Left ventricle myocardium inferior (tissue), 1 donor: ENCODE data around the gene ADCY2. TPM values are rescaled to one million over a fixed set of nuclear protein-coding genes. Genes with fewer than 3 reads are reported as not detected.

Source experiments
- DNase-seq: peaks from one replicate; pipeline ENCODE4 v3.0.0-alpha.2; 2020
- H3K27ac ChIP-seq: fragments of 200-600 bp; replicated peaks from 2 replicates; pipeline ENCODE4 v1.8.0; 2021
- H3K27me3 ChIP-seq: fragments of 200-600 bp; 2 replicates; pipeline ENCODE4 v1.8.0; 2021; ENCODE audit warnings: low read depth
- H3K36me3 ChIP-seq: fragments of 200-600 bp; 2 replicates; pipeline ENCODE4 v1.8.0; 2021
- H3K4me1 ChIP-seq: fragments of 200-600 bp; 2 replicates; pipeline ENCODE4 v1.8.0; 2021
- H3K4me3 ChIP-seq: fragments of 200-600 bp; 2 replicates; pipeline ENCODE4 v1.8.0; 2021; ENCODE audit warnings: mild to moderate bottlenecking, moderate library complexity
- H3K9me3 ChIP-seq: fragments of 200-600 bp; replicated peaks from 2 replicates; pipeline ENCODE4 v1.8.0; 2021
- intact Hi-C: fragments of 100-400 bp; cut with micrococcal nuclease; formaldehyde crosslinking; loops from one replicate; pipeline ENCODE4 v1.11.0; 2022
- total RNA-seq: library from RNA; stranded (reverse); fragmentation: NEBNext Ultra II Directional; extraction: Animal tissue kit (Norgen Biotek cat#: 25700); gene quantifications from one replicate; pipeline ENCODE4 v1.2.1, GENCODE V29; 2021
- TF ChIP-seq, protein P1 (sequence below): fragments of 200-600 bp; IDR thresholded peaks from 2 replicates; pipeline ENCODE4 v1.8.0; 2021; ENCODE audit warnings: antibody characterized with exemption, mild to moderate bottlenecking, borderline replicate concordance
- donor health status: DM: no; HTN: yes; CAD: no; lungs with severe emphysema.

ADCY2 gene
- total RNA-seq, 1 donor from 2014 or later: 0.30 TPM

DNA sequence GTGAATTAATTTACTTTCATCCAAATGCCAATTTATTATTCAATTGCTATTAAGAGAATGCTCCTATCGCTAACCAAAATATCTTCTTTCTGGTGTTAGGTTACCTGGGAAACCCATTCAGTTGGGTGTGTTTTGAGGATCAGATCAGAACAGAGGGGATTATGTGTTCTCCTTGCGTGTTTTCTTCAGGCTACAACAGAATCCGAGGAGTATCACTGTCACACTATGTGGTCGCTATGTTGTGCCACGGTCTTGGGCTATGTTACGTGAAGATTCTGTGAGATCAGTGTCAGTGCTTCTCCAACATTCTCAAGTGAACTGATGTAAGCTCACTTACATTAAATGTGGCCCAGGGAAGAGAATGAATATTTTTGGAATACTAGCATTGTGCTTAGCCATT is 39.0 kb downstream of the ADCY2 start:
- H3K4me1 ChIP-seq: no peaks in the 10 kb centered on the region
- TF ChIP-seq, protein P1, sequence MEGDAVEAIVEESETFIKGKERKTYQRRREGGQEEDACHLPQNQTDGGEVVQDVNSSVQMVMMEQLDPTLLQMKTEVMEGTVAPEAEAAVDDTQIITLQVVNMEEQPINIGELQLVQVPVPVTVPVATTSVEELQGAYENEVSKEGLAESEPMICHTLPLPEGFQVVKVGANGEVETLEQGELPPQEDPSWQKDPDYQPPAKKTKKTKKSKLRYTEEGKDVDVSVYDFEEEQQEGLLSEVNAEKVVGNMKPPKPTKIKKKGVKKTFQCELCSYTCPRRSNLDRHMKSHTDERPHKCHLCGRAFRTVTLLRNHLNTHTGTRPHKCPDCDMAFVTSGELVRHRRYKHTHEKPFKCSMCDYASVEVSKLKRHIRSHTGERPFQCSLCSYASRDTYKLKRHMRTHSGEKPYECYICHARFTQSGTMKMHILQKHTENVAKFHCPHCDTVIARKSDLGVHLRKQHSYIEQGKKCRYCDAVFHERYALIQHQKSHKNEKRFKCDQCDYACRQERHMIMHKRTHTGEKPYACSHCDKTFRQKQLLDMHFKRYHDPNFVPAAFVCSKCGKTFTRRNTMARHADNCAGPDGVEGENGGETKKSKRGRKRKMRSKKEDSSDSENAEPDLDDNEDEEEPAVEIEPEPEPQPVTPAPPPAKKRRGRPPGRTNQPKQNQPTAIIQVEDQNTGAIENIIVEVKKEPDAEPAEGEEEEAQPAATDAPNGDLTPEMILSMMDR: no peak
- intact Hi-C loops: no loop called here
- peaks cover 6% of the 10 kb centered on the region for H3K9me3 ChIP-seq
- H3K27ac ChIP-seq: no peak overlapping the region
- no peaks in the 10 kb centered on the region for H3K36me3 ChIP-seq
- DNase-seq: no peak
- H3K27me3 ChIP-seq: no peaks in the 10 kb centered on the region
- no peak overlapping the region for H3K4me3 ChIP-seq

DNA sequence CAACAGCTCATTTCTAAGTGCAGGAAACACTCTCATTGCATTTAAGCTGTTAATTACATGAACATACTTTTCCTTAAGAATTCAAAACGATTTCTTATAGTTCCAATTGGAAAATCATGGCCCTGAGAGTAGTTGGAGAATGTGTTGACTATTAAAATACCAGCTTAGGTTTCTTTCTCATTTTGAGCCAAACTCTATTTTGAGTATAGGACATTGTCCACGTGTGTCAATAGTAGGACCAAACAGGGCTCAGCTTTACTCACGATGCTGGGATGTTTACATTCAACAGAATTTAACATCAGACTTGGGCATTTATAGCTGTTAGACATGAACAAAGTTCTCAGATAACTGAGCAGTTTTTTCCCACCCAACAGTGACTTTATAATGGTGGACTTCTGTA is 39.6 kb downstream of the ADCY2 start:
- DNase-seq: no peak
- Histone ChIP-seq H3K4me3 (no peak overlapping the region), H3K36me3 (no peaks in the 10 kb centered on the region), H3K27me3 (no peaks in the 10 kb centered on the region), H3K27ac (no peak overlapping the region), H3K9me3 (peaks cover 6% of the 10 kb centered on the region), H3K4me1 (no peaks in the 10 kb centered on the region)
- intact Hi-C loops: no loop called here
- TF ChIP-seq, protein P1: no peak

DNA sequence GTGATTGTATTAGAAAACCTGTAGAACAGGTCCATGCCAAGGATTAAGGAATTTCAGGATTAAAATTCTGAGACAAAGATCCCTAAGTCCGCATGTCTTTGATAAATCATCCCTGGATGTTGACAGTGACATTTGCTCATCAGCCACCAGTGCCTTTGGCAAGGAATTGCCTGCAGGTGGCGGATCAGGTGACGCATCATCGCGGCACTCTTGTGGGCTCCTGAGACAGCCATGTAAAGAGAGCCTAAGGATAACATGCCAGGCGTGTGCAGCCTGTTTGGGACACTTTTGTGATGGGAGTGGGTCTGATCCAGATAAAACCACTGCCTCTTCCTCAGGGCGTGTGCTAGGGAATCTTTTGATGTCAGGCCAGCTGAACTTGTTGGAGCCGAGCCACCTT is 40.6 kb downstream of the ADCY2 start:
- Histone ChIP-seq H3K4me3 (no peak overlapping the region), H3K27me3 (no peaks in the 10 kb centered on the region), H3K4me1 (no peaks in the 10 kb centered on the region), H3K27ac (no peak overlapping the region), H3K9me3 (peaks cover 6% of the 10 kb centered on the region), H3K36me3 (no peaks in the 10 kb centered on the region)
- DNase-seq: no peak
- TF ChIP-seq, protein P1: no peak
- intact Hi-C loops: no loop called here

DNA sequence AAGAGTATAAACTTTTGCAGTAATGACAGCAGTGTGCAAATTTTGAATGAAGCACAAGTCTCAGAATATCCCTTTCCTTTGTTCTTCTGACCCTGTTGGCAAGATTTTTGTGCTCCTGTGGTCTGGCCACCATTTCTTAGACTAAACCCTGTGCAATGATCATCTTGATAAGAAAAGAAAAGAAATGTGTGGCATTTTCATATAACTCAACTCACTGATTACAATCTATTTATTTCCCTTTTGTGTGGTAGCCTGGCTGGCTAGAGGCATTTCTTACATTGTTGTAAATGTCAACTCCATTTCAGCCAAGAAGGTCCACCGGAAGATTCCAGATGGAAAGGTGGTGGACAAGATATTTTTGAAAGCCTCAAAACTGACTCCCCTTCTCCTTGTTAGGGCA is 41.9 kb downstream of the ADCY2 start:
- H3K27ac ChIP-seq: no peak overlapping the region
- intact Hi-C loops: no loop called here

DNA sequence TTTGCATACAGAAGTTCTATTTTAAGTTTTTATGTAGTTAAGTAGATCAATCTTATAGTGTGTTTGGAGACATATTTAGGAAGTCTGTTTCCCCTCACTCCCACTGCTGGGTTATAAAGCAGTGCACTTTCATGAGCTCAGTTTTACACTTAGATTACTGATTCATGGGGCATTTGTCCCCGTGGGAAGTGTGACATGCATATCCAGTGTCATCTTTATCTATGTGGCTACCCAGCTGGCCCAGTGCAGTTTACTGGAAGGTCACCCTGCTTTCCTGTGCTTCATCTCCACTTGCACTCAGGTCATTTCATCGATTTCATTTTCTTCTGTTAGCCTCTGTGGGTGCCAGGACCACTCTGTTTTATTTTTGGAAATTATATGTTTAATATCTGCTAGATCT is 49.1 kb downstream of the ADCY2 start:
- Histone ChIP-seq H3K9me3 (no peaks in the 10 kb centered on the region), H3K4me1 (no peaks in the 10 kb centered on the region), H3K27me3 (peaks cover 6% of the 10 kb centered on the region), H3K4me3 (no peak overlapping the region), H3K27ac (no peak overlapping the region), H3K36me3 (no peaks in the 10 kb centered on the region)
- no peak for DNase-seq
- TF ChIP-seq, protein P1: no peak
- intact Hi-C loops: no loop called here

More for the DNA sequence above, 41.9 kb downstream of the ADCY2 start:
- H3K9me3 ChIP-seq: peaks cover 6% of the 10 kb centered on the region
- TF ChIP-seq, protein P1: no peak
- H3K4me3 ChIP-seq: no peak overlapping the region
- no peaks in the 10 kb centered on the region for H3K36me3 ChIP-seq
- no peaks in the 10 kb centered on the region for H3K4me1 ChIP-seq
- no peaks in the 10 kb centered on the region for H3K27me3 ChIP-seq
- DNase-seq: no peak

DNA sequence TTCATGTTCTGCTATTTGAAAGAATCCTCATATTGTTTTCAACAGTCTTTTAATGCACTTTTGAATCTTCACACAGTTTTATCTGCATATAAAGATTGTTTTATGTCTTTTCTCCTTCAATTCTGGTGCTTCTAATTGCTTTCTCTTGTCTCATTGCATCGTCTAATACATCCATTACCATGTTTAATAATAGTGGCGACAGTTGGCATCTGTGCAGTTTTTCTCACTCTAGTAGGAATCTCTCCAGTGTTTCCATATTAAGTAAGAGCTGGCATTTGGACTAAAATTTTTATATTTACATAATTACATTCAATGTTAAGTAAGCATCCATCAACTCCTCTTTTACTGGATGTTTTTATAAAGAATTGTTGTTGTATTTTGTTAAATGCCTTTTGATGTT is 49.9 kb downstream of the ADCY2 start:
- TF ChIP-seq, protein P1: no peak
- DNase-seq: no peak
- H3K4me1 ChIP-seq: no peaks in the 10 kb centered on the region
- intact Hi-C loops: no loop called here
- H3K27me3 ChIP-seq: peaks cover 6% of the 10 kb centered on the region
- no peaks in the 10 kb centered on the region for H3K36me3 ChIP-seq
- peaks cover 5% of the 10 kb centered on the region for H3K9me3 ChIP-seq
- H3K4me3 ChIP-seq: no peak overlapping the region
- H3K27ac ChIP-seq: no peak overlapping the region
